GM21528 (cell line): ENCODE measurements around the gene SCFD1.
"Not testable (repeated sequence)": the region's sequence is repeated elsewhere in the genome, so short reads cannot be mapped to it uniquely, and the experiment has no call there.

Source experiments
- ATAC-seq: cut with Tn5 transposase; IDR thresholded peaks from one replicate; pipeline ENCODE4 v1.9.1; 2021; ENCODE audit warnings: mild to moderate bottlenecking, moderate library complexity; ENCODE audit not compliant: unreplicated experiment, low FRiP score

SCFD1 gene, protein sequence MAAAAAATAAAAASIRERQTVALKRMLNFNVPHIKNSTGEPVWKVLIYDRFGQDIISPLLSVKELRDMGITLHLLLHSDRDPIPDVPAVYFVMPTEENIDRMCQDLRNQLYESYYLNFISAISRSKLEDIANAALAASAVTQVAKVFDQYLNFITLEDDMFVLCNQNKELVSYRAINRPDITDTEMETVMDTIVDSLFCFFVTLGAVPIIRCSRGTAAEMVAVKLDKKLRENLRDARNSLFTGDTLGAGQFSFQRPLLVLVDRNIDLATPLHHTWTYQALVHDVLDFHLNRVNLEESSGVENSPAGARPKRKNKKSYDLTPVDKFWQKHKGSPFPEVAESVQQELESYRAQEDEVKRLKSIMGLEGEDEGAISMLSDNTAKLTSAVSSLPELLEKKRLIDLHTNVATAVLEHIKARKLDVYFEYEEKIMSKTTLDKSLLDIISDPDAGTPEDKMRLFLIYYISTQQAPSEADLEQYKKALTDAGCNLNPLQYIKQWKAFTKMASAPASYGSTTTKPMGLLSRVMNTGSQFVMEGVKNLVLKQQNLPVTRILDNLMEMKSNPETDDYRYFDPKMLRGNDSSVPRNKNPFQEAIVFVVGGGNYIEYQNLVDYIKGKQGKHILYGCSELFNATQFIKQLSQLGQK

DNA sequence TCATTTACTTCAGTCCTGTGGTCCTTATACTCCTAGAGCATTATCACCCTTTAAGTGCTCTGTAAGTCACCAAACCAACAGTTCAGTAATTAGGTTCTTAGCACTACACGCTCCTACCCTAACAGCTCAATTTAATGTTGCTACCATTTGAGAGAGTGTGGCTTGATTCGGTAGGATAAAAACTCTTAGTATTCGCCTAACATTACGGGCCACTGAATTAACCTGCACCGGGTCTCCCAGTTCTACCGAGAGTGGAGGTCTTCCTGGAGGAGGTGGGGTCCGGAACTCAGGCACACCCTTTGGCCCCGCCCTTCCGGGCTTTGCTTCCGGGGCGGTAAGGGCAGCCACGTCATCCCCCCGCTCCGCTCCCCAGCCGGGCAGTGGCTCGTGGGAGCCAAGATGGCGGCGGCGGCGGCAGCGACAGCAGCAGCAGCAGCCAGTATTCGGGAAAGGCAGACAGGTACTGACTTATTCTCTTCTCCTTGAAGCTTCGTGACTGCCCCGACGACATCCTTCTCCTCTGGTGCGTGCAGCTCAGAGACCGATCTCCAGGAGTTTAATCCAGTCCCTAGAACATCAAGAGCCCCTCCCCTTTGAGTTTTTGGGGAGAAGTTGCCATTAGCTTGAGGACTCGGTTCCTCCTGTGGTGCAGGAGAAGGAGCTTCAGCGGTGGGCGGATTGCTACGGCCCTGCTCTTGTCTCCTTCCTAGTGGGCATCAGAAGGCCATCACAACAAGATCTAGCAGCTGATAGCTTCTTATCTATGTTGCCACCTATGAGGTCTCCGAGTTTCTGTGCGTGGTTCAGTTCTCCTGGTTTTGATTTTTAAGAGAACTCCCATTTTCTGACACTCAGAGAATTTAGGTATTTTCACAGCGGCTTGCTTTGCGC is at the start of gene SCFD1:
SCFD1 (plus strand) TSS at position 380 of the 891 bp plus-strand sequence; CDS start at position 400, 20 bp downstream.
- ATAC-seq: peak; percentile 95

DNA sequence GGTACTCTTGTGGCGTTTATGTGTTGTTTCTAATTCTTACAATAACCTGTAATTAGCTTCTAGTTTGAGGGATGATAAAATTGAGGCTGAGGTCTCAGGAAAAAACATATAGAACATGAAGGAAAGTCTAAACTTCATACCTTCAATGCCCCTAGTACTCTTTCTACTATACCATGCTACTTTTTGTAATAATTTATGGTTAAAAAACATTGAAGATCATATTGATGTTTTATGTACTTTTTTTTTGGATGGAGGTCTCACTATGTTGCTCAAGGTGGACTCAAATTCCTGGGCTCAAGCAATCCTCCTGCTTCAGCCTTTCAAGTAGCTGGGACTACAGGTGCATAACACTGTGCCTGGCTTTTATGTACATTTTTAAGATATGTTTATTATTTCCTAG is 49.3 kb upstream of the SCFD1 start:
- ATAC-seq: no peak

DNA sequence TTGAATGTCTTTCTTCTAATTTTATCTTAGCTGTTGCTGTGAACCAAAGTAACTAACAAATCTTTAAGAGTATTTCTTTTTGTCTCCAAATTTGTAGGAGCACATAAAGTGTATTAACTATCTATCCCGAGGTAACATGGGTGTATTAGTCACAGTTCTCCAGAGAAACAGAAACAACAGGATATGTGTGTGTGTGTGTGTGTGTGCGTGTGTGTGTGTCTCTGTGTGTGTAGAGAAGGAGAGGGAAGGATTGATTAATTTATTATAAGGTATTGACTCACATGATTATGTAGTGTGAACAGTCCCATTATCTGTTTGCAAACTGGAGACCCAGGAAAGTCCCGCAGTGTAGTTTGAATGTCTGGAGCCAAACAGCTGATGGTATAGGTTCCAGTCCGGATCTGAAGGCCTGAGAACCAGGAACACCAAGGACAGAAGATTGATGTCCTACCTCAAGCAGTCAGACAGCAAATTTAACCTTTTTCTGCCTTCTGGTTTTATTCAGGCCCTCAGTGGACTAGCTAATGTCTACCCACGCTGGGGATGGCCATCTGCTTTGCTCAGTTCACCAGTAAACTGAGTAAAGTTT is 48.8 kb upstream of the SCFD1 start:
- ATAC-seq: no peak

DNA sequence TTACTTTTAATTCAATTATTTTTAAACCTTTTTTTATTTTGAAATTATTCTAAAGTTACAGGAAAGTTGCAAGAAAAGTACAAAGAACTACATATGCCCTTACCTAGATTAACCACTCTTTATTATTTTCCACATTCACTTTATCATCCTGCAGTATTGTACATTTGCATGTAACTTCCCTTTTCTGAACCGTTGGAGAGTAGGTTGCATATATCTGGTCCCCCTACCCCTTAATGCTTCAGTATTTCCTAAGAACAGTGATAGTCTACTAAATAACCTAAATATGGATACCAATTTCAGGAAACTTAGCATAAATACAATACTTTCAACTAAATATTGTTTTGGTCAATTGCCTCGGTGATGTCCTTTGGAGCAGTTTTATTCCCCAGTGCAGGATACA is 48.2 kb upstream of the SCFD1 start:
- no peak for ATAC-seq

DNA sequence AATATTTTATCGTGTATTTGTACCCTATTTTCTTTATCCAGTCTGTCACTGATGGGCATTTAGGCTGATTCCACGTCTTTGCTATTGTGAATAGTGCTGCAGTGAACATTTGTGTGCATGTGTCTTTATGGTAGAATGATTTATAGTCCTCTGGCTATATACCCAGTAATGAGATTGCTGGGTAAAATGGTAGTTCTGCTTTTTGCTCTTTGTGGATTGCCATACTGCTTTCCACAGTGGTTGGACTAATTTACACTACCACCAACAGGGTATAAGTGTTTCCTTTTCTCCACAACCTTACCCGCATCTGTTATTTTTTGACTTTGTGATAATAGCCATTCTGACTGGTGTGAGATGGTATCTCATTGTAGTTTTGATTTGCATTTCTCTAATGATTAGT is 47.3 kb upstream of the SCFD1 start:
- ATAC-seq: not testable (repeated sequence)

DNA sequence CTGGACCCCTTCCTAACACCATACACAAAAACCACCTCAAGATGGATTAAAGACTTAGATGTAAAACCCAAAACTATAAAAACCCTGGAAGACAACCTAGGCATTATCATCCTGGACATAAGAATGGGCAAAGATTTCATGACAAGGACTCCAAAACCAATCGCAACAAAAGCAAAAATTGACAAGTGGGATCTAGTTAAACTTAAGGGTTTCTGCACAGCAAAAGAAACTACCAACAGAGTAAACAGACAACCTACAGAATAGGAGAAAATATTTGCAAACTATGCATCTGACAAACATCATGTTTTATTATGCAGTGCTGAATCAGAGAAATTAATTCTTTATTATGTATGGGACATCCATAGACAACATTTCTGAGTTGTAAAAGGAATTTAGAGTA is 45.8 kb upstream of the SCFD1 start:
- ATAC-seq: not testable (repeated sequence)

DNA sequence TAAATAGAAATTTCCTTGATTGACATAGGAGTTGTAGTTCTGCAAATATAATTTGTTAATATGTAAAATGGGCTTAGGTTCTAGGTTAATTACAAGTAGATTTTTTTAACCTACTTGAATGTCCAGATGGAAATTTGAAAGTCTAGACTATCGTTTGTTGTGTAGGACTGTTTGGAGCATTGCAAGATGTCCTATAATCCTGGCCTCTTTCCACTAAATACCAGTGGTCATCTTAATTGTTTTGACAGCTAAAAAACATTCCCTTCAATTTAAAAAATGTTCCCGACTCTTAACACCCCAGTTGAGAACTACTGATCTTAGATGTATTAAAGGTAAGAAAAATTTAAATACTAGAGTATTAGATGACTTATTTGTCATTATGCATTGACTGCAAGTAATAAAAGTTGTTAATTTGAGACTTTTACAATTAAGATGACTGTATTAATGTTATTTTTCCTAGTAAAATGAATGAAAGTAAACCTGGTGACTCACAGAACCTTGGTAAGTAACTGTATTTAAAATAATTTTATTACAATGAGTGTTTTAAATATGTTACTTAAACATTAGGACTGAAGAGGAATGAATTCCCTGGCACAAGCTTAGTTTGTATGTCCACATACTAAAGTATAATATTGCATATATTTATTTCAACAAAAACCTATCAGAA is 41.4 kb upstream of the SCFD1 start:
- ATAC-seq: no peak

DNA sequence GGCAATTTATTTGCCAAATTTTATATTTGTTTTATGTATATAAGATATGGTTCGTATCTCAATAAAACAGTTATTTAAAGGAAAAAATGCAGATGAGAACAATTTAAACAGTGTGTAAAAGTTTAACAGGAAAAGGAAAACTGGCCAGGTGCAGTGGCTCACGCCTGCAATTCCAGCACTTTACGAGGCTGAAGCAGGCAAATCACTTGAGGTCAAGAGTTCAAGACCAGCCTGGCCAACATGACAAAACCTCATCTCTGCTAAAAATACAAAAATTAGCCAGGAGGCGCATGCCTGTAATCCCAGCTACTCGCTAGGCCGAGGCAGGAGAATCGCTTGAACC is 40.9 kb upstream of the SCFD1 start:
- ATAC-seq: no peak

DNA sequence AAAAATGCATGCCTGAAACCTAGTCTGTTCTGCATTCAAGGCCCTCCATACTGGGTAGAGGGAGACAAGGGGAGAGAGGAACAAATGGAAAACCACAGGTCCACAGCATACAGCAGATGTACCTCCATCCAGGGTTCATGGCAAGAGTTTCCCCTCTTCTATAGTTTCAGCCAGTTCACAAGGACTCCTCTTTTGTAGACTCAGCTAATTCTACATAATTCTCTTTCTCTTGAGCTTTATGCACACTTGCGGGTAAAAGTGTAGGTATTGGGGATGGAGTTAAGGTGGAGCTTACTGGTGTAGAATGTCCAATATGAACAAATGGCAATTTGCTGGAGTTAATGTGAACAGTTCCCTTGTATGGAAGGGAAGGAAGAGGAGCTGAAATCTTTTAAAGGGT is 39.7 kb upstream of the SCFD1 start:
- no peak for ATAC-seq

DNA sequence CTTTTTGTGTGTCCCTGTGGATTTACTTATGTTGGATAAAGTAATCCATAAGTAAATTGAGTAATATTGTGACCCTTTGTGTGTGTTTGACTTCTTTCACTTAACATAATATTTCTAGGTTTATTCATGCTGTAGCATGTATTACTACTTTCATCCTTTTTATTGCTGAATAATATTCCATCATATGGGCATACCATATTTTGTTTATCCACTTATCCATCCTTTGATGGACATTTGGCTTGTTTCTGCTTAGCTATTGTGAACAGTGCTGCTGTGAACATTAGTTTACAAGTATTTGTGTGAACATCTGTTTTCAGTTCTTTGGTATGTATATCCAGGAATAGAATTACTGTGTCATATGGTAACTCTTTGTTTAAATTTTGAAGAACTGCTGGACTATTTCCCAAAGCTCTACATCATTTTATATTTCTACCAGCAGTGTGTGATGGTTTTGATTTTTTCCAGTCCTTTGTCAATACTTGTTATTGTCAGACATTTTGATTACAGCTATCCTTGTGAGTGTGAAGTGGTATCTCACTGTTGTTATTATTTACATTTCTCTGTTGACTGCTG is 38.0 kb upstream of the SCFD1 start:
- no peak for ATAC-seq

DNA sequence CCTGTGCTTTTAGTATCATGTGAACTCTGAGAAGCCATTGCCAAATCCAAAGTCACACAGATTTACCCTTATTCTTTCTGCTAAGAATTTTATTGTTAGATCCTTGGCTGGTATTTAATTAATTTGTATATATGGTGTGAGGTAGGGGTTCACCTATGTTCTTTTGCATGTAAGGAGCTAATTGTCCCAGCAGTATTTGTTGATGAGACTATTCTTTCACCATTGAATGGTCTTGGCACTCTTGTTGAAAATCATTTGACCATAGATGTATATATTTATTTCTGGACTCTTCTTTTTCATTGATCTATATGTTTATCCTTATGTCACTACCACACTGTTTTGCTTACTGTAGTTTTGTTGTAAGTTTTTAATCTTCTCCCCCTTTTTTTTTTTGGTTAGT is 36.9 kb upstream of the SCFD1 start:
- ATAC-seq: no peak

DNA sequence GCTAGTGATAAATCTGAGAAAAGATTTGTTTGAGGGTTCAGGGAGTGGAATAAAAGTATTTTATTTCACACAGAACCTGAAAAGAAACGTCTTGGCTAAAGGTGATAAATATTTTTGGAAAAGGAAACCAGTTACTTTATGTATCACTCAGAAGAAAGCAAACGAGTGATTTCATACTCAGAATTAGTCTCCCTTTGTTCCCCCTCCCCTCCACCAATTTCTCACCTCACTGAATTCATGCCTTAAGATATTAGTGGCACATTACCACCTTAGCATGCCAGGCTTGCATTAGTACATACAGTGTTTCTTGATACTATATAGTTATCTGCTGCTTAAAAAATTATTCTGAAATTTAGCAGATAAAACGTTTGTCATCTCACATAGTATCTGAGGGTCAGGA is 35.0 kb upstream of the SCFD1 start:
- no peak for ATAC-seq

DNA sequence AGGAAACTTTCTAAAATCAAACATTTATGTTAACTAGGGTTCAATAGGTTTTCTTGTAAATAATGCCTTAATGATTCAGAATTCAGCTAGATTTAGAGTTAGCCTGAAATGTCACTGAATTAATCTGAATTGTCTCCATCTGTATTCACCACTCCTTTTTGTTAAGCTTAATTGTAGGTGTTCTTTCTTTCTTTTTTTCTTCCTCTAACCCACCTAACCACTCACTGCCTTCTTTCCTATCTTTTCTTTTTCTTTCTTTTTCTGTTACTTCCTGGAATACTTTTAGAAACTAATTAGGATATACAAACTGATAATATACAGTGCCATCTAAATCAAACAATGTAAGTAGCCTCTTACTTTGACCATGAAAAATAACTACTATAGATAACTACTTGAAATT is 33.2 kb upstream of the SCFD1 start:
- ATAC-seq: no peak

DNA sequence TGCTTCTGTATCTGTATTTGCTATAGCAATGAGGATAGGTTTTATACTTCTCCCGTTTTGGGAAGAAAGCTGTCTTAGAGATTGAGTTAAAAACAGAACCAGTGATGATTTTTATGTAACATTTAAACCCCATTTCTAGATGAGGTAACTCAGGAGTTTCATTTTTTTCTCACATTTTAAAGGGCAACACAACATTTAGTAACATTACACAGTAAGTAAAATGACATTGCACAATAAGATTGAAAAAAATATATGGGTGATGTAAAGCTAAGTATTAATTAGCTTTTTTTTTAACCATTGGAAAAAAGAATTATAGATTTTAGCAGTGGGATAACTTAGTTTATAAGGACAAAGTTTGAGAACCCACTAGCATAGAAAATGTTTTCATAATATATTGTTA is 25.2 kb upstream of the SCFD1 start:
- no peak for ATAC-seq

DNA sequence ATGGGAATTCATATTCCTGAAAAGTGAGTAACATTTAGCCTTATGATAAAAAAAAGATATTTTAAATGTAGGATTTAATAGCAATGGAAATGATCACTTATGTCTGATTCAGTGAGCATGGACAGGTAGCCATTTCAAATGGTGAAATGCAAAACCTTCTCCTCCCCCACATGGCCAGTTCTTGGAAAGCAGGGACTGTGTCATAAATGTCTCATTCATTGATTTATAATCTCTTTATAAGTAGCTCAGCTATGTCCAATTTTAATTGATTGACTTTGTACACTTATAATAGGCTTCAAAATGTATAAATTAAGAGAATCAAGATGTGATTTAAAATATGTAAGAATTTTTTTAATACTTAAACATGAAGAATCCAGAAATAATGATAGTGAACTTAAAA is 24.6 kb upstream of the SCFD1 start:
- ATAC-seq: no peak

DNA sequence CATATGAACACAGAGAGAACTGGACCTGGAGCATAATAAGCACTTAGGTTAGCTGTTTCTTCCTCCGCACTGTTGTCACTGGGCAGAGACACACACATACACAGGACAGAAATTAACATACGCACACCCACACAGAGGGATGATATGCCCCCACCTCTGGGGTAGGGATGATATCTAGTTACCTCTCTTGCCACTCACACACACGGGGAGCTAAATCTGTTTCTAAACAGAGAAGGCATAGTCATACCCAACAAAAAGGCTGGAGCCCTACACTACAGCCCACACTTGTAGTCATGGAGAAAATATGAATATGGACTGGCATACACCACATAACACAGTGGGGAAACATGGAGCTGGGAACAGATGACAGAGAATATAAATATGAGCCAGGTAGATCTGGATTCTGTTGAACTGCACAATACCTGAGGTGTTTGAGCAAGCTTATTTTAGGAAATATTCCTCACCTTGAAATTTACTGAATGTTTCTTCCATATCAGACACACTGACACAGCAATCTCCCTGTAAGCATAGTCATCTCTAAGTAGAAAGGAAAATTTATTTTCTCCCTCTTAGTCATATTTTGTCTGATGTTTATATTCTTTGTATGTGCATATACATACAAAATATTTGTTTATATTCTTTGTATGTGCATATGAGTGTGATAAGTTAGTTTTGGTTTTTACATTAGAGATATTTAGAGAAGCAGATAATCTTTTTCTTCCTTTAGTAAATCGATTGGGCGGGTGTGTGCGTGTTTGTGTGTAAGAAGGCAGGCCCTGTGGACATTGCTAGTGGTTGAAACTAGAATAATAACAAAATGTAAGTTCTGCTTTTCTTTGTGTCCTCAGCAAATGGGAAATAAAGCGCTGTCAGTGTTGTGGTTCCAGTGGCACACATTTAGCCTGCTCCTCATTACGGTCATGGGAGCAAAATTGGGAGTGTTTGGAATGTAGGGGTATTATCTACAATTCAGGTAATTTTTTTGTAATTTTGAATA is 20.9 kb upstream of the SCFD1 start:
- no peak for ATAC-seq

DNA sequence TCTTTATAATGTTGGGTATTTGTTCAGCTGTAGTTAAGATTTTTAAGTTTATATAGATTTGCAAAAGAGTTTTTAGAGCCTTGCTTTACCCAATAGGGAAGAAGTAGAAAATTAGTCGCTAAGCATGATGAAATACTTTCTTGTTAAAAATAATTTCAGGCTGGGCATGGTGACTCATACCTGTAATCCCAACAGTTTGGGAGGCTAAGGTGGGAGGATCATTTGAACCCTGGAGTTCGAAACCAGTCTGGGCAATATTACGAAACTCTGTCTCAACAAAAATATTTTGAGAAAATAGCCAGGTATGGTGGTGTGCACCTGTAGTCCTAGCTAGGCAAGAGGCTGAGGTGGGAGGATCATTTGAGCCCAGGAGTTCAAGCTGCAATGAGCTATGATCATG is 18.7 kb upstream of the SCFD1 start:
- ATAC-seq: no peak

DNA sequence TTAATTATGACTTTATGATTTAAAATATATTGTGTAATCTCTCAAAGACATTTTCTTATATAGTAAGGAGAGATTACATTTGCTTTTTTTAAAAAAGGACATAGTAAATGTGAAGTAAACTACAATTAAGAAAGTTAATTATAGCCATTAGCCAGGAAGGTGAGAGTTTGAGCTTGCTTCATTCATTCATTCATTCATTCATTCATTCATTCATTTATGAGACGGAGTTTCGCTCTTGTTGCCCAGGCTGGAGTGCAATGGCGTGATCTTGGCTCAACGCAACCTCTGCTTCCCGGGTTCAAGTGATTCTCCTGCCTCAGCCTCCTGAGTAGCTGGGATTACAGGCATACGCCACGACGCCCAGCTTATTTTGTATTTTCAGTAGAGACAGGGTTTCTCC is 17.4 kb upstream of the SCFD1 start:
- ATAC-seq: not testable (repeated sequence)
